Upper lobe of left lung (tissue), 6 donors: ENCODE results near the gene DDAH1. TPM values are rescaled to one million over a fixed set of nuclear protein-coding genes. Genes with fewer than 3 reads are reported as not detected.

Experiments
- ATAC-seq, 2 donors: fragments of 200-7000 bp; cut with Tn5 transposase; one replicate each; pipeline ENCODE4 v1.9.1; 2022; ENCODE audit warnings: mild to moderate bottlenecking in 2 of 2, moderate library complexity in 2 of 2; ENCODE audit not compliant: low FRiP score in 2 of 2
- DNase-seq, 2 donors: peaks; one replicate each; pipeline ENCODE4 v3.0.0-alpha.2; 2019 to 2020
- H3K27ac ChIP-seq, 4 donors: fragments of 200-600 bp; sonication (generic); one replicate each; pipeline ENCODE4 v1.5.1; 2016 to 2019
- H3K27me3 ChIP-seq, 4 donors: fragments of 200-600 bp; sonication (generic); one replicate each; pipeline ENCODE4 v1.5.1; 2017 to 2019
- H3K36me3 ChIP-seq, 4 donors: fragments of 200-600 bp; sonication (generic); one replicate each; pipeline ENCODE4 v1.5.1; 2016 to 2019
- H3K4me1 ChIP-seq, 4 donors: fragments of 200-600 bp; sonication (generic); one replicate each; pipeline ENCODE4 v1.5.1; 2018 to 2019
- H3K4me3 ChIP-seq, 4 donors: fragments of 200-600 bp; sonication (generic); one replicate each; pipeline ENCODE4 v1.5.1; 2017 to 2019; ENCODE audit warnings: mild to moderate bottlenecking in 2 of 4, moderate library complexity in 1 of 4
- H3K9me3 ChIP-seq, 4 donors: fragments of 200-600 bp; sonication (generic); one replicate each; pipeline ENCODE4 v1.5.1; 2018 to 2019
- CTCF ChIP-seq, 6 experiments: fragments of 450-650 bp in 4 of 6; fragments of 200-600 bp in 2 of 6; sonication (generic) in 2 of 6; IDR thresholded peaks; one replicate each; pipeline ENCODE4 v1.5.1; 2016 to 2019; ENCODE audit warnings: antibody characterized with exemption in 6 of 6
- EP300 ChIP-seq, 4 donors: sonication (generic); formaldehyde crosslinking; IDR thresholded peaks; one replicate each; pipeline ENCODE4 v1.5.1; 2017; ENCODE audit warnings: antibody characterized with exemption in 4 of 4, control low read depth in 2 of 4
- POLR2A ChIP-seq, 4 donors: fragments of 450-650 bp; IDR thresholded peaks; one replicate each; pipeline ENCODE4 v1.5.1; 2016 to 2017; ENCODE audit warnings: antibody characterized with exemption in 4 of 4, mild to moderate bottlenecking in 2 of 4
- POLR2AphosphoS5 ChIP-seq, 2 donors: sonication (generic); formaldehyde crosslinking; IDR thresholded peaks; one replicate each; pipeline ENCODE4 v1.5.1; 2017; ENCODE audit warnings: antibody characterized with exemption in 2 of 2
- WGBS, 2 donors: methylation state at CpG; one replicate each; pipeline ENCODE4 v1.1.5; 2017 to 2018; 5-methylcytosine and 5-hydroxymethylcytosine counted together
- total RNA-seq, 6 donors: library from RNA; depleted of rRNA in 4 of 6; stranded (reverse); fragments of >200 nt in 4 of 6; gene quantifications; one replicate each; pipeline versions ENCODE4 v1.1.0 to v1.2.1, GENCODE V29; 2016 to 2021
- donor health status: DM: no; HTN: no; CAD: no; lungs with moderate emphysema.
- donor health status: DM: no; HTN: yes; CAD: no; lungs with severe emphysema.

Gene DDAH1
- total RNA-seq, 6 donors from 2014 or later, result 24.1 to 78.8 (median 52.6) TPM

GRCh38 chr1:85388416-85388815 is 76.5 kb downstream of the DDAH1 start:
- Histone ChIP-seq H3K9me3 (no peaks in the 10 kb centered on the region), H3K36me3 (no peaks in the 10 kb centered on the region), H3K4me3 (no peak overlapping the region), H3K27ac (no peak overlapping the region), H3K27me3 (no peaks in the 10 kb centered on the region), H3K4me1 (no peaks in the 10 kb centered on the region)
- TF ChIP-seq POLR2A (IDR thresholded peaks at IDR 0.05) (no peak), POLR2AphosphoS5 (IDR thresholded peaks at IDR 0.05) (no peak), CTCF (IDR thresholded peaks at IDR 0.05) (no peak), EP300 (IDR thresholded peaks at IDR 0.05) (no peak)
- no peak for DNase-seq
- no peak for ATAC-seq

GRCh38 chr1:85387781-85388180 is 77.2 kb downstream of the DDAH1 start:
- no peaks in the 10 kb centered on the region for H3K36me3 ChIP-seq
- DNase-seq (no peak), ATAC-seq (no peak)
- H3K27me3 ChIP-seq, result no peaks in the 10 kb centered on the region
- no peak overlapping the region for H3K27ac ChIP-seq
- 47 to 68% methylated on average over 2 of the region's 2 CpGs for WGBS, 2 donors
- H3K4me3 ChIP-seq, result no peak overlapping the region
- no peaks in the 10 kb centered on the region for H3K4me1 ChIP-seq
- peaks cover 0 to 6% (median 3%) of the 10 kb centered on the region in 4 donors for H3K9me3 ChIP-seq
- TF ChIP-seq EP300 (IDR thresholded peaks at IDR 0.05) (no peak), CTCF (IDR thresholded peaks at IDR 0.05) (no peak), POLR2AphosphoS5 (IDR thresholded peaks at IDR 0.05) (no peak), POLR2A (IDR thresholded peaks at IDR 0.05) (no peak)

GRCh38 chr1:85386068-85386722 is 78.8 kb downstream of the DDAH1 start:
- DNase-seq (no peak), ATAC-seq (no peak)
- TF ChIP-seq EP300 (IDR thresholded peaks at IDR 0.05) (no peak), CTCF (IDR thresholded peaks at IDR 0.05) (no peak), POLR2AphosphoS5 (IDR thresholded peaks at IDR 0.05) (no peak), POLR2A (IDR thresholded peaks at IDR 0.05) (no peak)
- Histone ChIP-seq H3K4me1 (no peaks in the 10 kb centered on the region), H3K27me3 (no peaks in the 10 kb centered on the region), H3K27ac (no peak overlapping the region), H3K4me3 (no peak overlapping the region), H3K36me3 (no peaks in the 10 kb centered on the region), H3K9me3 (peaks cover 0 to 12% (median 7%) of the 10 kb centered on the region in 4 donors)
- 93 to 96% methylated on average over 3 of the region's 3 CpGs for WGBS, 2 donors

- DNase-seq (no peak), ATAC-seq (no peak)
- H3K27me3 ChIP-seq, result no peaks in the 10 kb centered on the region
- H3K9me3 ChIP-seq, result peaks cover 0 to 12% (median 7%) of the 10 kb centered on the region in 4 donors
- no peaks in the 10 kb centered on the region for H3K4me1 ChIP-seq
- 78 to 87% methylated on average over 4 of the region's 4 CpGs for WGBS, 2 donors
- H3K36me3 ChIP-seq, result no peaks in the 10 kb centered on the region
- no peak overlapping the region for H3K27ac ChIP-seq
- H3K4me3 ChIP-seq, result no peak overlapping the region
- TF ChIP-seq POLR2A (IDR thresholded peaks at IDR 0.05), result no peak
- TF ChIP-seq POLR2AphosphoS5 (IDR thresholded peaks at IDR 0.05), result no peak
- no peak for TF ChIP-seq CTCF (IDR thresholded peaks at IDR 0.05)
These were observed 85.5 kb downstream of the DDAH1 start for GRCh38 chr1:85379203-85380136.
